Upper lobe of left lung (tissue), 6 donors: Measurements from ENCODE around the gene ADPRHL1. TPM values are rescaled to one million over a fixed set of nuclear protein-coding genes. Genes with fewer than 3 reads are reported as not detected.

Source experiments
- ATAC-seq, 2 donors: fragments of 200-7000 bp; cut with Tn5 transposase; one replicate each; pipeline ENCODE4 v1.9.1; 2022; ENCODE audit warnings: mild to moderate bottlenecking in 2 of 2, moderate library complexity in 2 of 2; ENCODE audit not compliant: low FRiP score in 2 of 2
- DNase-seq, 2 donors: peaks; one replicate each; pipeline ENCODE4 v3.0.0-alpha.2; 2019 to 2020
- H3K27ac ChIP-seq, 4 donors: fragments of 200-600 bp; sonication (generic); one replicate each; pipeline ENCODE4 v1.5.1; 2016 to 2019
- H3K27me3 ChIP-seq, 4 donors: fragments of 200-600 bp; sonication (generic); one replicate each; pipeline ENCODE4 v1.5.1; 2017 to 2019
- H3K36me3 ChIP-seq, 4 donors: fragments of 200-600 bp; sonication (generic); one replicate each; pipeline ENCODE4 v1.5.1; 2016 to 2019
- H3K4me1 ChIP-seq, 4 donors: fragments of 200-600 bp; sonication (generic); one replicate each; pipeline ENCODE4 v1.5.1; 2018 to 2019
- H3K4me3 ChIP-seq, 4 donors: fragments of 200-600 bp; sonication (generic); one replicate each; pipeline ENCODE4 v1.5.1; 2017 to 2019; ENCODE audit warnings: mild to moderate bottlenecking in 2 of 4, moderate library complexity in 1 of 4
- H3K9me3 ChIP-seq, 4 donors: fragments of 200-600 bp; sonication (generic); one replicate each; pipeline ENCODE4 v1.5.1; 2018 to 2019
- CTCF ChIP-seq, 6 experiments: fragments of 450-650 bp in 4 of 6; fragments of 200-600 bp in 2 of 6; sonication (generic) in 2 of 6; IDR thresholded peaks; one replicate each; pipeline ENCODE4 v1.5.1; 2016 to 2019; ENCODE audit warnings: antibody characterized with exemption in 6 of 6
- EP300 ChIP-seq, 4 donors: sonication (generic); formaldehyde crosslinking; IDR thresholded peaks; one replicate each; pipeline ENCODE4 v1.5.1; 2017; ENCODE audit warnings: antibody characterized with exemption in 4 of 4, control low read depth in 2 of 4
- POLR2A ChIP-seq, 4 donors: fragments of 450-650 bp; IDR thresholded peaks; one replicate each; pipeline ENCODE4 v1.5.1; 2016 to 2017; ENCODE audit warnings: antibody characterized with exemption in 4 of 4, mild to moderate bottlenecking in 2 of 4
- POLR2AphosphoS5 ChIP-seq, 2 donors: sonication (generic); formaldehyde crosslinking; IDR thresholded peaks; one replicate each; pipeline ENCODE4 v1.5.1; 2017; ENCODE audit warnings: antibody characterized with exemption in 2 of 2
- WGBS, 2 donors: methylation state at CpG; one replicate each; pipeline ENCODE4 v1.1.5; 2017 to 2018; 5-methylcytosine and 5-hydroxymethylcytosine counted together
- total RNA-seq, 6 donors: library from RNA; depleted of rRNA in 4 of 6; stranded (reverse); fragments of >200 nt in 4 of 6; gene quantifications; one replicate each; pipeline versions ENCODE4 v1.1.0 to v1.2.1, GENCODE V29; 2016 to 2021
- donor health status: DM: no; HTN: no; CAD: no; lungs with moderate emphysema.
- donor health status: DM: no; HTN: yes; CAD: no; lungs with severe emphysema.

The ADPRHL1 gene
- total RNA-seq, 6 donors from 2014 or later = 0.59 to 6.3 (median 2.8) TPM

GRCh38 chr13:113422807-113423519, 30.3 kb downstream of the ADPRHL1 start:
- H3K27ac ChIP-seq = no peak overlapping the region
- ATAC-seq (no peak), DNase-seq (peak in 1 of 2 donors; percentile 72)
- TF ChIP-seq EP300 (IDR thresholded peaks at IDR 0.05) = no peak
- no peak for TF ChIP-seq POLR2AphosphoS5 (IDR thresholded peaks at IDR 0.05)
- TF ChIP-seq CTCF (IDR thresholded peaks at IDR 0.05) = no peak
- TF ChIP-seq POLR2A (IDR thresholded peaks at IDR 0.05) = no peak
- 89 to 93% methylated on average over 22 to 25 of the region's 26 CpGs for WGBS, 2 donors
- no peaks in the 10 kb centered on the region for H3K4me1 ChIP-seq
- H3K4me3 ChIP-seq = no peak overlapping the region
- no peaks in the 10 kb centered on the region for H3K36me3 ChIP-seq
- H3K27me3 ChIP-seq = no peaks in the 10 kb centered on the region
- no peaks in the 10 kb centered on the region for H3K9me3 ChIP-seq

- no peaks in the 10 kb centered on the region for H3K36me3 ChIP-seq
- no peaks in the 10 kb centered on the region for H3K9me3 ChIP-seq
- TF ChIP-seq POLR2AphosphoS5 (IDR thresholded peaks at IDR 0.05) (no peak), EP300 (IDR thresholded peaks at IDR 0.05) (no peak), POLR2A (IDR thresholded peaks at IDR 0.05) (no peak), CTCF (IDR thresholded peaks at IDR 0.05) (no peak)
- DNase-seq (peak in 1 of 2 donors; percentile 50), ATAC-seq (peak in 1 of 2 donors; percentile 35)
- H3K4me3 ChIP-seq = no peak overlapping the region
- H3K27me3 ChIP-seq = no peaks in the 10 kb centered on the region
- H3K4me1 ChIP-seq = no peaks in the 10 kb centered on the region
- 80 to 88% methylated on average over 15 of the region's 15 CpGs for WGBS, 2 donors
- H3K27ac ChIP-seq = no peak overlapping the region
Observed at GRCh38 chr13:113421673-113422270, 31.5 kb downstream of the ADPRHL1 start.

- no peaks in the 10 kb centered on the region for H3K27me3 ChIP-seq
- H3K4me1 ChIP-seq = no peaks in the 10 kb centered on the region
- H3K9me3 ChIP-seq = no peaks in the 10 kb centered on the region
- H3K4me3 ChIP-seq = no peak overlapping the region
- no peak overlapping the region for H3K27ac ChIP-seq
- 82 to 91% methylated on average over 5 to 13 of the region's 38 CpGs for WGBS, 2 donors
- H3K36me3 ChIP-seq = no peaks in the 10 kb centered on the region
- no peak for TF ChIP-seq EP300 (IDR thresholded peaks at IDR 0.05)
- no peak for TF ChIP-seq CTCF (IDR thresholded peaks at IDR 0.05)
- TF ChIP-seq POLR2AphosphoS5 (IDR thresholded peaks at IDR 0.05) = no peak
- no peak for TF ChIP-seq POLR2A (IDR thresholded peaks at IDR 0.05)
- ATAC-seq (peak in 1 of 2 donors; percentile 14), DNase-seq (peak in 1 of 2 donors; percentile 76)
Observed at GRCh38 chr13:113420833-113421600, 32.3 kb downstream of the ADPRHL1 start.

- no peak for TF ChIP-seq POLR2AphosphoS5 (IDR thresholded peaks at IDR 0.05)
- TF ChIP-seq POLR2A (IDR thresholded peaks at IDR 0.05) = no peak
- TF ChIP-seq CTCF (IDR thresholded peaks at IDR 0.05) = no peak
- no peak for TF ChIP-seq EP300 (IDR thresholded peaks at IDR 0.05)
- DNase-seq (no peak), ATAC-seq (no peak)
- no peak overlapping the region for H3K4me3 ChIP-seq
- no peaks in the 10 kb centered on the region for H3K4me1 ChIP-seq
- H3K36me3 ChIP-seq = no peaks in the 10 kb centered on the region
- WGBS, 2 donors = 78 to 93% methylated on average over 14 to 15 of the region's 15 CpGs
- H3K27ac ChIP-seq = no peak overlapping the region
- no peaks in the 10 kb centered on the region for H3K9me3 ChIP-seq
- H3K27me3 ChIP-seq = no peaks in the 10 kb centered on the region
Observed at GRCh38 chr13:113420232-113420631, 33.1 kb downstream of the ADPRHL1 start.
